Activated naive CD4-positive, alpha-beta T cell treated with anti-CD3 and anti-CD28 coated beads for 36 hours (primary cell): ENCODE results near the gene RILPL1. TPM values are rescaled to one million over a fixed set of nuclear protein-coding genes. Genes with fewer than 3 reads are reported as not detected.
"Not testable (repeated sequence)": the region's sequence is repeated elsewhere in the genome, so short reads cannot be mapped to it uniquely, and the experiment has no call there.

Experiments
- CTCF ChIA-PET: fragments of 350-600 bp; sonication (Branson Sonifier 250); formaldehyde crosslinking; loops from one replicate; lab custom pipeline; 2021; ENCODE audit warnings: antibody characterized with exemption; lab: Charles Lee
- DNase-seq: peaks from one replicate; pipeline ENCODE4 v3.0.0-alpha.2; 2020
- H3K27ac Mint-ChIP-seq: one replicate; pipeline ENCODE4 v1.8.0; 2021; ENCODE audit warnings: mild to moderate bottlenecking, mixed read lengths
- H3K27me3 Mint-ChIP-seq: one replicate; pipeline ENCODE4 v1.8.0; 2021; ENCODE audit warnings: low read depth, mixed read lengths
- H3K36me3 Mint-ChIP-seq: one replicate; pipeline ENCODE4 v1.8.0; 2021; ENCODE audit warnings: low read depth, mixed read lengths
- H3K4me1 Mint-ChIP-seq: one replicate; pipeline ENCODE4 v1.8.0; 2021; ENCODE audit warnings: low read depth, mixed read lengths
- H3K4me3 Mint-ChIP-seq: one replicate; pipeline ENCODE4 v1.8.0; 2021; ENCODE audit warnings: mild to moderate bottlenecking, moderate library complexity, mixed read lengths
- H3K9me3 Mint-ChIP-seq: one replicate; pipeline ENCODE4 v1.8.0; 2021; ENCODE audit warnings: mixed read lengths
- intact Hi-C: fragments of 100-400 bp; cut with micrococcal nuclease; formaldehyde crosslinking; loops from one replicate; pipeline ENCODE4 v1.15.1; 2023
- total RNA-seq, 2 experiments: library from RNA; stranded (reverse); gene quantifications; one replicate each; pipeline ENCODE4 v1.2.3, GENCODE V29; 2021

Gene RILPL1
- total RNA-seq, 2 experiments from 2014 or later: 2.2 to 3.2 TPM

- intact Hi-C loops: no loop called here
- CTCF ChIA-PET: no interaction called here
- no peak for DNase-seq
These were observed 6.9 kb downstream of the RILPL1 start for GRCh38 chr12:123526542-123527080.

DNA sequence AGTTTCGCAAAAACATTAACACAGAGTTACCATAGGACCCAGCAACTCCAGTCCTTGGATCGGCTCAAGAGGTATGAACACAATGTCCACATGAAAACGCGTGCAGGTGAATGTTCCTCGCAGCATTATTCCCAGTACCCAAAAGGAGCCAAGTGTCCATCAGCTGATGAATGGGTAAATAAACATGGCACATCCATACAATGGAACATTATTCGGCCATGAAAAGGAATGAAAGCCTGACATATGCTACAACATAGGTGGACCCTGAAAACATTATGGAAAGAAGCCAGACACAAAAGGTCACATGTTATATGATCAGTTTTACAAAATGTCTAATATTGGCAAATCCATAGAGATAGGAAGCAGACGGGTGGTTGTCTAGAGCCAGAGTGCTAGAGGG, 9.1 kb downstream of the RILPL1 start:
- Mint-ChIP-seq H3K27ac (no peak overlapping the region), H3K4me3 (no peak overlapping the region), H3K36me3 (peaks cover 2% of the 10 kb centered on the region), H3K9me3 (no peaks in the 10 kb centered on the region), H3K27me3 (no peaks in the 10 kb centered on the region), H3K4me1 (no peaks in the 10 kb centered on the region)
- DNase-seq: no peak
- intact Hi-C loops: no loop called here
- CTCF ChIA-PET: no interaction called here

More at GRCh38 chr12:123526542-123527080, 6.9 kb downstream of the RILPL1 start:
- Mint-ChIP-seq H3K4me1 (no peaks in the 10 kb centered on the region), H3K9me3 (no peaks in the 10 kb centered on the region), H3K4me3 (no peak overlapping the region), H3K27me3 (no peaks in the 10 kb centered on the region), H3K27ac (no peak overlapping the region), H3K36me3 (no peaks in the 10 kb centered on the region)

- CTCF ChIA-PET: no interaction called here
- Mint-ChIP-seq H3K4me1 (no peaks in the 10 kb centered on the region), H3K27ac (no peak overlapping the region)
These were observed 10.0 kb downstream of the RILPL1 start for GRCh38 chr12:123523518-123523917.

DNA sequence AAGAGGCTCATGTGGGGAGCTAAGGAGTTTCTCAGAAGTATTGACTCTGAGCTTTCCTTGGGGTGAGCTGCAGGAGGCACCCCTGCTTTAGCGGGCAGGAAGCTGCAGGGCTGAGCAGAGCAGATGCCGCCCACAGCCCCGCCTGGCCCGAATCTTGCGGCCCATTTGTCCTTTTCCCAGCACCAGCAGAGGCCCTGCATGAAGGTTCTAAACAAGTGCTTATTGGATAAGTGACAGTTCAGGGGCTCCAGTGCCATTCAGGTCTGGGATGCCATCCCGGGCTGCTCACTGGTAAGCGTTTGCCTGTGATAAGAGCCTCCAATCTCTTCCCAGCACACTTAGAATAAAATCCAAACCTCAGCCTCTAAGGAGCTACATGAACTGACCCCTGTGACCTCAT, 11.4 kb downstream of the RILPL1 start:
- Mint-ChIP-seq H3K4me1 (no peaks in the 10 kb centered on the region), H3K27me3 (no peaks in the 10 kb centered on the region), H3K9me3 (no peaks in the 10 kb centered on the region), H3K27ac (no peak overlapping the region), H3K4me3 (no peak overlapping the region), H3K36me3 (peaks cover 2% of the 10 kb centered on the region)
- CTCF ChIA-PET: no interaction called here
- intact Hi-C loops: no loop called here
- no peak for DNase-seq

More at GRCh38 chr12:123523518-123523917, 10.0 kb downstream of the RILPL1 start:
- Mint-ChIP-seq H3K27me3 (no peaks in the 10 kb centered on the region), H3K36me3 (peaks cover 2% of the 10 kb centered on the region), H3K9me3 (no peaks in the 10 kb centered on the region), H3K4me3 (no peak overlapping the region)
- no peak for DNase-seq
- intact Hi-C loops: no loop called here

DNA sequence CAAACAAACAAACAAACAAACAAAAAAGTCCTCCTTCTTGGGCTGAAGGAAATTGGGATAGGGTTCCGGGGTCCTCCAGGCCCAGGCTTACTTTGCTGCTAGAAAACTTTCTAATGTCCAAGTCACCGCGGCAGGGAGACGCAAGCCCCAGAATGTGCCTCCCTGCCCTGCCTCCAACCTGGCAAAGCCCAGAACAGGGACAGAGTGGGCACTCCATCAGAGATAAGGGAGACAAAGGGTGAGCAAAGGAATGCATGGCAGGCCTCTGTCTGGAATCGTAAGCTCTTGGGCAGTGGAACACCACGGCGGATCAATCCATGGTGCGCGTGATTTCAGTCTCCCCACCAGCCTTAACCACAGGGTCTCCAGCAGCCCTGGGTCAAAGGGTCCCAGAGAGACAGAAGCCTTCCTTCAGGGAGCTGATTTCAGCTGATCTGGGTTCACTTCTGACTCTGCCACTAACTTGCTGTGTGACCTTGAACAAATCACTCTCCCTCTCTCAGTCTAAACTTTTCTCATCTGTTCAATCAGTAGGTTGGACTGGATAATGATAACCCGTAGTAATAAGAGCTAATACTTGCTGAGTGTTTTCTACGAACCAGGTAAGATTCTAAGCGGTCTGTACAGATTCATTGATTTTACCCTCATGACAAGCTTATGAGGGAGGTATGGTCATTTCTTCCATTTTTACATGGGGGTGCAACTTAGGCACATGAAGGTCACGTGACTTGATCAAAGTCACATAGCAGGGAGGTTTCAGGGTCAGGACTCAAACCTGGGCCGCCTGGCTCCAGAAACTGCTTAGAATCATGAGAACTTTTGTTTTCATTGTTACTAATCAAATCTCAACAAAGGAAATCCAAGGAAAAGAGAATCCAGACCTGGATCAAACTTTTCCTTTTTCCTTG, 12.7 kb downstream of the RILPL1 start:
- Mint-ChIP-seq H3K36me3 (peaks cover 2% of the 10 kb centered on the region), H3K27ac (no peak overlapping the region), H3K4me1 (no peaks in the 10 kb centered on the region), H3K9me3 (no peaks in the 10 kb centered on the region), H3K27me3 (no peaks in the 10 kb centered on the region), H3K4me3 (no peak overlapping the region)
- CTCF ChIA-PET: interaction anchor here (0.6 kb wide), 1 partner anchor 571 kb away, joined by 3 read pairs; no protein-coding TSS in a partner anchor
- DNase-seq: no peak
- intact Hi-C loops: no loop called here

DNA sequence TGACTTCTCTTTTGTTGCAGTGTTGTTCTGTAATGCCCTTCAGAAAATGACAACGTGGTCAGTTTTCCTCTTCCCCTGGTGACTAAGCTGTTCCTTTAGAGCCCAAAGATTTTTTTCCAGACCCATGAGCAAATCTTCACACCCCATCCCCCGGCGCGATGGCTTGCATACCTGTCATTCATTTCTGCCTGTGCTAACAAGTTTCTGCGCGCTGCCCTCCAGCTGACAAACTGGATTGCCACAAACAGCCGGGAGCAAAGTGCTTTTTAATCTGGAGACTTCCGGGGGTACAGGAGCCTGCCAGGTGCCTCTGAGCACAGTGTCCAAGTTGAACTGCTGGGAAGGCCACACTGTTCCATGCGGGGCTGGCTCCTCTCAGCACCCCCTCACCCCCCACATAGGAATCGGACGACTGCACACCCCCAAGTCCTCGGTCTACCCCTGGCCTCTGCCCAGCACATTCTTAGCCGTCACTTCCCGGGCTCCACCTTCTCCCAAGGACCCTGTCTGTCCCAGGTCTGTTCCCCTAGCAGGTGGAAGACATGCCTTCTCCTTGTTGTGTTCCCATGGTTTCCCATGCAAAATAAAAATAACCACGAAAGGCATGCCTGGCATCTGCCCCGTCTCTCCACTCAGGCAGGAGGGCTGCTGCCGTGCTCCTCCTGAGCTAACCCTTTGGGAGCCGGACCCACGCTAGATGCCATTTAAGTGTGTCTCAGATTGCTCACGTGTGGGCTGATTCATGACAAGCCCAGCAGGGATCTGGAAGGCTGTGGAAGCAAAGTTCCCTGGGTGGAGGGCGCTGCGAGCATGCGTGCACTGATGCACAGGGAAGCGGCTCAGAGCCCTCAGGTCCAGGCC, 14.1 kb downstream of the RILPL1 start:
- peaks cover 2% of the 10 kb centered on the region for H3K36me3 Mint-ChIP-seq
- no peaks in the 10 kb centered on the region for H3K4me1 Mint-ChIP-seq
- no peak overlapping the region for H3K4me3 Mint-ChIP-seq

GRCh38 chr12:123516216-123516780, 17.2 kb downstream of the RILPL1 start:
- CTCF ChIA-PET: interaction anchor here (1.1 kb wide), 1 partner anchor 141 kb away, joined by 4 read pairs; no protein-coding TSS in a partner anchor
- no peak overlapping the region for H3K4me3 Mint-ChIP-seq
- intact Hi-C loops: no loop called here
- no peaks in the 10 kb centered on the region for H3K9me3 Mint-ChIP-seq
- H3K4me1 Mint-ChIP-seq: no peaks in the 10 kb centered on the region
- H3K27ac Mint-ChIP-seq: no peak overlapping the region
- DNase-seq: no peak
- H3K27me3 Mint-ChIP-seq: no peaks in the 10 kb centered on the region
- H3K36me3 Mint-ChIP-seq: peaks cover 2% of the 10 kb centered on the region

More for the DNA sequence above, 14.1 kb downstream of the RILPL1 start:
- CTCF ChIA-PET: no interaction called here
- Mint-ChIP-seq H3K27me3 (no peaks in the 10 kb centered on the region), H3K9me3 (no peaks in the 10 kb centered on the region), H3K27ac (no peak overlapping the region)
- DNase-seq: no peak
- intact Hi-C loops: no loop called here

DNA sequence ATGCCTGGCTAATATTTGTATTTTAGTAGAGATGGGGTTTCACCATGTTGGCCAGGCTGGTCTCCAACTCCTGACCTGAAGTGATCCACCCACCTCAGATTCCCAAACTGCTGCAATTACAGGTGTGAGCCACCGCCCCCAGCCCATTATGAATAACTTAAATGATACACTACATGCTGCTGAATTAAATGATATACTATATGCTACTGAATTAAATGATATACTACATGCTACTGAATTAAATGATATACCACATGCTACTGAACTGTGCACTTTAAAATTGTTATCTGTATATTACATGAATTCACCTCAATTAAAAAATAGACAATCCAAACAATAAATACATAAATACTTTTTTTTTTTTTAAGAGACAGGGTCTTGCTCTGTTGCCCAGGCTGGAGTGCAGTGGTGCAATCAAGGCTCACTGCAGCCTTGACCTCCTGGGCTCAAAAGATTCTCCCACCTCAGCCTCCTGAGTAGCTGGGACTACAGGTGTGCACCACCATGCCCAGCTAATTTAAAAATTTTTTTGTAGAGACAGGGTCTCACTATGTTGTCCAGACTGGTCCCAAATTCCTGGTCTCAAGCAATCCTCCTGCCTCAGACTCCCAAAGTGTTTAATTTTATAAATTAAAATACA, 18.8 kb downstream of the RILPL1 start:
- H3K27ac Mint-ChIP-seq, H3K4me3 Mint-ChIP-seq, H3K36me3 Mint-ChIP-seq, H3K27me3 Mint-ChIP-seq, intact Hi-C loops, H3K4me1 Mint-ChIP-seq, H3K9me3 Mint-ChIP-seq, DNase-seq: not testable (repeated sequence)
- CTCF ChIA-PET: interaction anchor here (1.1 kb wide), 1 partner anchor 140 kb away, joined by 4 read pairs; no protein-coding TSS in a partner anchor

DNA sequence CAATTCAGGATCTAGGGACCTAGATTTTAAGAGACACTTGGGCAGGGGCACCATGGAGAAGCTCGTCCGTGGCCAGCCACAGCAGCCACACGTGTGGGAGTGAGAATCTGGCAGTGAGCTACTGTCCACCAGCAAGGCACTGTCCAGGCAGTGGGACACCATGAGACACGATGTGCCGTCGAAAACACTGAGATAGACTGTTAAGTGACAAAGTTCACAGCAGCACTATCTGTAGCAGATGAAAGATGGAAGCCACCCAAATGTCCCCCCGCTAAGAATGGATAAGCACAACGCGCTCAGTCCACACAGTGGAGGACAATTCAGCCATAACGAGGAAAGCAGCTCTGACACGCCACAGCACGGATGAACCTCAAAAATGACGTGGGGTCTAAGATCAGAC, 19.7 kb downstream of the RILPL1 start:
- H3K36me3 Mint-ChIP-seq: no peaks in the 10 kb centered on the region
- CTCF ChIA-PET: no interaction called here

GRCh38 chr12:123512838-123513665, 20.5 kb downstream of the RILPL1 start:
- DNase-seq: no peak
- Mint-ChIP-seq H3K27ac (no peak overlapping the region), H3K27me3 (no peaks in the 10 kb centered on the region), H3K9me3 (no peaks in the 10 kb centered on the region), H3K4me3 (no peak overlapping the region), H3K36me3 (no peaks in the 10 kb centered on the region), H3K4me1 (peaks cover 4% of the 10 kb centered on the region)
- CTCF ChIA-PET: no interaction called here
- intact Hi-C loops: no loop called here

More for the DNA sequence above, 19.7 kb downstream of the RILPL1 start:
- Mint-ChIP-seq H3K27ac (no peak overlapping the region), H3K27me3 (no peaks in the 10 kb centered on the region), H3K4me1 (peaks cover 4% of the 10 kb centered on the region), H3K4me3 (no peak overlapping the region), H3K9me3 (no peaks in the 10 kb centered on the region)
- no peak for DNase-seq
- intact Hi-C loops: no loop called here

DNA sequence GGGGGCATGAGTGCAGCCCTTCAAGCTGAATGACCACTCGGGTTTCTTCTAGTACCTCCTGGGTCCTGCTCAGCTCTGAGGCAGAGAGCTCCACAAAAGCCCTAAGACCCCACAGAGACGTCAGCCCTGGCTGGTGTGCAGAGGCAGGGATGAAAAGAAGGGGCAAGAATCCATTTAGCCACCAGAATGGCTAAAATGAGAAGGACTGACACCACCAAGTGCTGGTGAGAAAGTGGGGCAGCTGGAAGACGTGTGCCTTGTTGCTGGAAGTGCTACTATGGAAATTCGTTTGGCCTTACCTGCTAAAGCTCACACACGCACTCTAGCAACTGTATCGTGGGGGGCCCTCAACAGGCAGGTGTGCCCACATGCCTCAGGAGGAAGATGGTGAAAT, 26.7 kb downstream of the RILPL1 start:
- DNase-seq: no peak
- intact Hi-C loops: no loop called here
- no peak overlapping the region for H3K27ac Mint-ChIP-seq
- no peaks in the 10 kb centered on the region for H3K27me3 Mint-ChIP-seq
- H3K4me1 Mint-ChIP-seq: peaks cover 4% of the 10 kb centered on the region
- no peak overlapping the region for H3K4me3 Mint-ChIP-seq
- H3K9me3 Mint-ChIP-seq: no peaks in the 10 kb centered on the region
- CTCF ChIA-PET: interaction anchor here (0.6 kb wide), 1 partner anchor 241 kb away, joined by 3 read pairs; no protein-coding TSS in a partner anchor
- H3K36me3 Mint-ChIP-seq: no peaks in the 10 kb centered on the region
